Duodenal mucosa (tissue), 2 donors: Measurements from ENCODE around the gene PTDSS2.

Experiments used
- H3K27ac ChIP-seq: one replicate; pipeline ENCODE4 v1.7.0; 2013; ENCODE audit warnings: low read depth, low read length
- H3K27me3 ChIP-seq, 2 donors: one replicate each; pipeline ENCODE4 v1.7.0; 2013; ENCODE audit warnings: low read length in 2 of 2, control low read depth in 1 of 2; ENCODE audit not compliant: insufficient read depth in 2 of 2, control insufficient read depth in 1 of 2
- H3K36me3 ChIP-seq, 2 donors: one replicate each; pipeline ENCODE4 v1.7.0; 2013; ENCODE audit warnings: low read length in 2 of 2, control low read depth in 1 of 2; ENCODE audit not compliant: insufficient read depth in 2 of 2, control insufficient read depth in 1 of 2
- H3K4me1 ChIP-seq, 2 donors: one replicate each; pipeline ENCODE4 v1.7.0; 2013; ENCODE audit warnings: low read length in 2 of 2, control low read depth in 1 of 2; ENCODE audit not compliant: insufficient read depth in 2 of 2, control insufficient read depth in 1 of 2
- H3K4me3 ChIP-seq, 2 donors: one replicate each; pipeline ENCODE4 v1.7.0; 2013; ENCODE audit warnings: low read length in 2 of 2, low read depth in 1 of 2
- H3K9ac ChIP-seq, 2 donors: one replicate each; pipeline ENCODE4 v1.7.0; 2013; ENCODE audit warnings: low read length in 2 of 2, low read depth in 1 of 2
- H3K9me3 ChIP-seq, 2 donors: one replicate each; pipeline ENCODE4 v1.7.0; 2013; ENCODE audit warnings: low read length in 2 of 2, control low read depth in 1 of 2; ENCODE audit not compliant: control insufficient read depth in 1 of 2

PTDSS2 gene

DNA sequence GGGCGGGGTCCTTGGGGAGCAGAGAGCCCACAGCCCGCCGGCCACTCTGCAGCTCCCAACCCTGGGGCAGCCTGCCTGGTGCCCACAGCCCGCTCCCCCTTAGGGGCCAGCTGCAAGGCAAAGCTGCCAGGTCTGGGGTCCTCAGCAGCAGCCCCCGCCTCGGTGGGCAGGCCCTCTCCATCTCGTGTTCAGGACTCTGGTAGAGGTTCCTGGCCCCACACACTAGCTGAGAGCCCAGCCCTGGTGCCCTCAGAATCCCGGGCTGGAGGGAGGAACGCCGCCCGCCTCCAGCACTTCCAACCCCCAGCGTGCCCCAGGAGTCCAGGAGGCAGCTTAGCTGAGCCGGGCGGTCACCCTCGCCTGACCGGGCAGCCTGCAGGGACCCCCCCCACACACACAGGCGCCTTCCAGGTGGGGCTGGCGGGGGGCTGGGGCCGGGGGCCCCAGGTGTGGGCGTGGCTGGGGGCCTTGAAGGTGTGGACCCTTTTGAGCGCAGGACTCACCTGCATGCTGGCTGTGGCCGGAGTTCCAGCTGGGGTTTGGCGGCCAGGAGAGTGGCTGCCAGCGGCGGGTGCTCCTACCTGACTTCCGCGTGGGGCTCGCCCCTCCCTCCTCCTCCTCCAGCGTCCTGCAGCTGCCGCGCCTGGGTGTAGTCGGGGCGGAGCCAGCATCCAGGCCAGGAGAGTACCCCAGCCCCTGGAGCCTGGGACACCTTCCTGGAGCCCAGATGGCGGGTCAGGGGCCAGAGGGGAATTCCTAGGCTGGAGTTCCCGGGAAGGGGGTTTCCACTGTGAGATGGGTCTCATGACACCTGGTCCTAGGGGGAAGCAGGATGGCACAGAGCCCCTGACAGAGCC lies 8.4 kb upstream of the PTDSS2 start, which contains the start of gene ANO9:
Gene ANO9, minus strand, starts transcription at position 594 of the 857 bp plus-strand sequence. Its CDS starts 85 bp downstream, at position 509.
- Histone ChIP-seq H3K4me3 (peak within 1 kb of the TSS; percentile 71 to 74), H3K9me3 (no peaks in the 10 kb centered on the region), H3K9ac (peak within 1 kb of the TSS; percentile 65 to 76), H3K36me3 (no peaks in the 10 kb centered on the region), H3K27ac (peak within 1 kb of the TSS; percentile 6), H3K4me1 (peaks cover 30 to 50% of the 10 kb centered on the region in 2 donors), H3K27me3 (no peaks in the 10 kb centered on the region)

DNA sequence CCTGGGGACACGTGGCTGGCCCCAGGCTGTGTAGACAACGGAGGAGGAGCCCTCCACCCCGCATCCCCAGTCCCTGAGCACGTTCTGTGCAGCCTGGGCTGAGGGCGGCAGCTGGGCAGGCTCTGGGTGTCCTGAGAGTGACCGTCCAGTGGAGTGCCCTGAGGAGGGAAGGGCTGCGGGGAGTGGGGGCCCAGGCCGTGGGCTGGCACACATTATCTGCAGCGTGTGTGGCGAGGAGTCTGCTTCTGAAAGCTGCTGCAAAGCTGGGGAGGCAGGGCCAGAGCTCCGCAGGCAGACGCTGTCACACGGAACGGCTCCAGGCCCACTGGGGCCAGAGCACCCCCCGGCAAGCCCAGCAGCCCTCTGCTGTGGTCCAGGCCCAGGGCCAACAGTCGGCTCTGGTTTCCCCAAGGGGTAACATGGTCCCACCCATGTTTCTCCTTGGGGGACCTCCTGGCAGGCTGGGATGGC lies 7.4 kb upstream of the PTDSS2 start:
- H3K9ac ChIP-seq, result no peak overlapping the region
- no peak overlapping the region for H3K27ac ChIP-seq
- no peaks in the 10 kb centered on the region for H3K9me3 ChIP-seq
- peaks cover 35 to 52% of the 10 kb centered on the region in 2 donors for H3K4me1 ChIP-seq
- H3K4me3 ChIP-seq, result no peak overlapping the region
- no peaks in the 10 kb centered on the region for H3K27me3 ChIP-seq
- no peaks in the 10 kb centered on the region for H3K36me3 ChIP-seq

DNA sequence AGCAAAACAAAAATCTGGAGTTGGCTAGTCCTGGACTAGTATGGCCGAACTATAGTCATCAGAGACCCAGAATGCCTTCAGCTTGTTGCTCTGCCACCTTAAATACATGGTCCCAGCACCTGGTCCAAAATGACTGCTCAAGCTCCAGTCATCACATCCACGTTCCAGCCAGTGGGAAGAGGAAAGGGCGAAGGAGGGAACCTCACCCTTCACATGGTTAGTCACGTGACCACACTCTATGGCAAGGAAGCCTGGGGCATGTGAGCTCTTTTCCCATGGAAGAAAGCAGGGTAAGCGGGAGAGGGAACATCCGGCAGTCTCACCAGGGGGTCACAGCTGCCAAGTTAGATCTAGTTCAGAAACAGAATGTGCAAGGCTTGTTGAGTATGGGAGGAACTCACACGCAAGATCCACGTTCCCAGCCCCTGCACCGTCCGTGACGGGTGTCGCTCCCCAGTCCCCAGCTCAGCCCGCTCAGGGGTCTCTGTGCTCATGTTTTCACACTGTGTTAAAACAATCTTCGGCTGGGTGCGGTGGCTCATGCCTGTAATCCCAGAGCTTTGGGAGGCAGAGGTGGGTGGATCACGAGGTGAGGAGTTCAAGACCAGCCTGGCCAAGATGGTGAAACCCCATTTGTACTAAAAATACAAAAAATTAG lies 6.4 kb upstream of the PTDSS2 start:
- Histone ChIP-seq H3K4me3 (no peak overlapping the region), H3K4me1 (peaks cover 37 to 56% of the 10 kb centered on the region in 2 donors), H3K27me3 (no peaks in the 10 kb centered on the region), H3K9me3 (no peaks in the 10 kb centered on the region), H3K36me3 (no peaks in the 10 kb centered on the region), H3K9ac (no peak overlapping the region), H3K27ac (no peak overlapping the region)

DNA sequence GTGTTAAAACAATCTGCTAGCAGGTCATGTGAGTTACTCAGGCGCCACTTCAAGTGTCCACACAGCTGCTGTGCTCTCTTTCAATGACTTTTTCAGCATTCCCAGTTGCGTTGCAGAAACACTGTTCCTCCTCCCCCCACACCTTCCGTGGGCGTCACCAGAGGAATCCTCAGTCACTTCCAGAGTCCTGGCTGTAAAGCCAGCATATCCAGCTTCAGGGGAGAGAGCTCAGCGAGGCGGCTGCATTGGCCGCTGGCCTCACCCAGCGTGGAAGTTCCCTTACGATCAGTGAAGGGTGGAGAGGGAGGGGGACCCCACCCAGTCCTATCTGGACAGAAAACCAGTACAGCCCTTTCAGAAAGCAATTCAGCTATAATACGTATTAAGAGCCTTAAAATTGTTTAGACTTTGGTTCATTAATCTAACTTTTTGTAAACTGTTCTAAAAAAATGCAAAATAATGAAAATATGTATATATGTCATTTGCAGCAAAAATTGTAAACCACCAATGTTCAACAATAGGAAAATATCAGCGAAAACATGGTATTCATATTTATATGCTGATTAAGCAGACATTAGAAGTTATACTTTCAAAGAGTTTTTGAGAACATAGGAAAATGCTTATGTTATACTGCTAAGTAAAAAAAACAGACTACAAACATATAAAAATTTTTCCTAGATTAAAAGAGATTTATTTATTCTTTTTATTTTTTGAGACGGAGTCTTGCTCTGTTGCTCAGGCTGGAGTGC lies 5.5 kb upstream of the PTDSS2 start:
- Histone ChIP-seq H3K9ac (peak overlapping the region in 1 of 2 donors; percentile 34), H3K36me3 (no peaks in the 10 kb centered on the region), H3K4me1 (peaks cover 37 to 57% of the 10 kb centered on the region in 2 donors), H3K27ac (no peak overlapping the region), H3K9me3 (no peaks in the 10 kb centered on the region), H3K27me3 (no peaks in the 10 kb centered on the region), H3K4me3 (no peak overlapping the region)

DNA sequence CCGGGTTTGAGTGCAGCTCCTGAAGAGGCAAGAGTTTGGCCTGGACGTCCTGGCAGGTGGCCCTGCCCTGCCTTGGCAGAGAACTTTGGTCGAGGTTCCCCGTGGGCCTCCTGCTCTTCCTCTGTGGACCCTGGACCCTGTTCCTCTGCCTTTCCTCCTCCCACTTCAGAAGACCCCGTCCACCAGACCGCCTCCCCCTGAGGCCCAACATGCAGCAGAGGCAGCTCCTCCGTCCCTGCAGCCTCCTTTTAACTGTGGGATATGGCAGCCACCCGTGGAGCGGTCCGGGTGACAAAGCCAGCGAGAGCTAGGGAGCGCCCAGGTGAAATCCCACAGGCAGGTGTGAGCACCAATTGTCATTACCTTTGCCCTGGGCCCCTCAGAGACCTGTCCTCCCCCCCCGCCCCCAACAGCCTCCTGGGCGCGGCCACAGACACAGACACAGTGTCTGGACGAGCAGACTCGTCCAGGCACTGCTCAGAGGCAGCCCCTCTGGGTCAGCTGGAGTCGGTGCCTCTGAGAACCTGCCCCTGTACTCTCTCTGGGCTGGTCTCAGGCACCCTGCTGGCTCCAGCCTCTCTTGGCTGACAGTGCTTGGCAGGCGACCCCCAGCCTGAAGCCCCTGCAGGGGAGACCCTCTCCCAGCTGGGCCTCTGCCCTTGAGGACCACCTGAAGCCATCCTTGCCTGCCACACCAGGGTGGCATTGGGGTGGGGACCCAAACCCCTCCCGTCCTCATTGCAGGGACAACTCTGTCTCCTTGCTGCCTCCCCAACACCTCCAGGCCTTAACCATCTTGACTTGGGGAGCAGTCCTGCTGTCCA lies 4.1 kb upstream of the PTDSS2 start:
- H3K4me1 ChIP-seq, result peaks cover 33 to 52% of the 10 kb centered on the region in 2 donors
- H3K4me3 ChIP-seq, result peak overlapping the region; percentile 37 to 55
- H3K9ac ChIP-seq, result peak overlapping the region; percentile 59 to 68
- H3K36me3 ChIP-seq, result no peaks in the 10 kb centered on the region
- H3K27ac ChIP-seq, result peak overlapping the region; percentile 71
- H3K9me3 ChIP-seq, result no peaks in the 10 kb centered on the region
- H3K27me3 ChIP-seq, result no peaks in the 10 kb centered on the region

DNA sequence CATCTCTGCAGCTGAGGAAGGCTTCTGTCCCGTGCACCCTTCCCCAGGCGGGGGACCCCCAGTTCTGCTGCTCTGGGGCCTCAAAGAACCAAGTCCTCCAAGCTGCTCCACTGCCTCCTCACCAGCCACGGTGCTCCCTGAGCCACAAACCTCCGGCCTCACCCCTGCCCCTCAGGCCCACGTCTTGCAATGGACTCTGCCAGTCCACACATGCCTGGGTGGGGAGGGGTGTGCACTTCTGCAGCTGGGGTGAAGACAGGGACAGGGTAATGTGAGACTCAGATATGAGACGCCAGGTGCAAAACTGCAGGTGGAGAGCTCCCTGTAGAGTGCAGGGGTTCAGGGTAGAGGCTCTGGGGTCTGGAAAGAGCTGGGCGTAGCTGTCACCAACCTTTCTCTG lies 3.2 kb upstream of the PTDSS2 start:
- no peaks in the 10 kb centered on the region for H3K9me3 ChIP-seq

DNA sequence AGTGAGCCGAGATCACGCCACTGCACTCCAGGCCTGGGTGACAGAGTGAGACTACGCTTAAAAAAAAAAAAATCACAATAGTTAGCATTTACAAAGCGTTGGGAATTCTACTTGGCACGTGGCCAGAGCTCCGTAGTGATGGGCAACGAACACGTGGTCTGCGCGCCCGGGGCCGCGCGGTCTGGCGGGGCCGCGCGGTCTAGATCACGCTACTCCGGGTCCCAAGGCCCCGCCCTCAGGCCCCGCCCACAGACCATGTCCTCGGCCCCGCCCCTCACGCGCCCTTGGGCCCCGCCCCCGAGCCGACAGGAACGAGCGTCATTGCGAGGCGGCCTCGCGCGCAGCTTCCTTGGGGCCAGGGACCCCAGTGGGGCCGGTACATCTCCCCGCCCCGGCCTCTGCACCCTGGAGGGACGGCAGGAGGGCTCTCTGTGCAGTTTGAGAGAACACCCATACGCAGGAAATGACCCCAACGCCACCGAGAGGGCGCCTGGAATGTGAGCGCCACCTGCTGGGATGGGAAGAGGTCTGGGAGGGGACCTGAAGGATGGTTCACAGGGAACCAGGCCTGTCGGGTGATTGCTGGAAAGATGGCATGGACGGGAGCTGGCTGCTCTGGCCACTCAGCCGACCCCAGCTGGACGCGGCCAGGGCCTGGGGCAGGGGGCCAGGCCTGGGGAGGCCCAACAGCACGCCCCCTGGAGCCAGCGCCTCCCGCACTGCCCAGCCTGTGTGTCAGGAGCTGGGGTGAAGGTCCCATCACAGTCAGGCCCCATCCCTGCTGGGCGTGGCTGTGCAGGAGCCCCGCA lies 2.0 kb upstream of the PTDSS2 start:
- H3K4me3 ChIP-seq, result peak overlapping the region; percentile 72 to 89
- peaks cover 35 to 55% of the 10 kb centered on the region in 2 donors for H3K4me1 ChIP-seq
- H3K36me3 ChIP-seq, result peaks cover 0 to 3% of the 10 kb centered on the region in 2 donors
- peak overlapping the region; percentile 73 to 81 for H3K9ac ChIP-seq
- peak overlapping the region; percentile 98 for H3K27ac ChIP-seq
- H3K9me3 ChIP-seq, result no peaks in the 10 kb centered on the region
- no peaks in the 10 kb centered on the region for H3K27me3 ChIP-seq

More for the DNA sequence above, 3.2 kb upstream of the PTDSS2 start:
- Histone ChIP-seq H3K36me3 (no peaks in the 10 kb centered on the region), H3K4me1 (peaks cover 38 to 57% of the 10 kb centered on the region in 2 donors), H3K27ac (peak overlapping the region; percentile 71), H3K9ac (peak overlapping the region; percentile 59 to 68), H3K4me3 (no peak overlapping the region), H3K27me3 (no peaks in the 10 kb centered on the region)

DNA sequence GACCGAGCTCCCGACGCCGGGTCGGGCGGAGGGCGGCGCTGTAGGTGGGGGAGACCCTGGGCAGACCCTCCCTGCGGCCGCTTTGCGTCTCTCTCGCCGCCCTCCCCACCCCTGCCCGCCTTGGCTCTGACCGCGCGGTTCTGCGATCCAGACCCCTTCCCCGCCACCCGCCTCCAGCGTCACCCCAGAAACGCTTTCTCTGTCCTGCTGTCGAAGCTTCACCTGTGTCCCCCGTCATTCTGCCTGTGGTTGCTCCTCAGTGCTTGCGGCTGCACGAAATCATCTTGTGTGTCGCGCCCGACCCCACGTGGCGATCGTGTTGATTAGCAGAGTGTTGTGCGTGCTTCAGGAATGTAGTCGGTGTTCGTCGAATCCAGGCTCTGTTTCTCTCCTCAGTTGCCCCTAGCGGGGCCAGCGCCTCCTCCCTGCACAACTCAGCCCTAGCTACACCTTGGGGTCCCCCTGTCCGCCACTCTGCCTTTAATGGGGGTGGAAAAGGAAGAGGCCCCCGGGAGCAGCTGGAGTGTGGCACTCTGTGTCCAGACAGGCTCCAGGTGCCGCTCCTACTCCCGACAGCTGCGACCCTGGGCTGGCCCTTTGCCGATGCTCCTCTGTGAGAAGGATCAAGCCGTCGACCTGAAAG lies 851 bp downstream of the PTDSS2 start:
- Histone ChIP-seq H3K36me3 (peaks cover 6 to 14% of the 10 kb centered on the region in 2 donors), H3K27ac (no peak overlapping the region), H3K4me1 (peaks cover 28 to 35% of the 10 kb centered on the region in 2 donors), H3K4me3 (peak overlapping the region; percentile 69 to 83), H3K9ac (peak overlapping the region; percentile 65 to 85), H3K27me3 (no peaks in the 10 kb centered on the region), H3K9me3 (no peaks in the 10 kb centered on the region)
